IMR-90 (cell line): Measurements from ENCODE around the gene COL5A2. TPM values are rescaled to one million over a fixed set of nuclear protein-coding genes. Genes with fewer than 3 reads are reported as not detected.
A peak's percentile ranks its signal among the peaks of the same experiment; 100 is the strongest.

Experiments
- ATAC-seq: fragments of 200-7000 bp; cut with Tn5 transposase; 2 replicates; pipeline ENCODE4 v1.9.1; 2020; ENCODE audit warnings: low read depth, mild to moderate bottlenecking, moderate library complexity
- BruUV-seq: library from RNA; stranded (reverse); fragments of 400-500 nt; replicated peaks from 2 replicates; lab custom pipeline; 2021; lab: Mats Ljungman, UMichigan
- CTCF ChIA-PET: fragments of 300-600 bp; formaldehyde crosslinking; extraction: SDS; loops from one replicate; lab custom pipeline; 2021; ENCODE audit warnings: antibody characterized with exemption; lab: Yijun Ruan, JAX
- POLR2A ChIA-PET: fragments of 300-600 bp; sonication (Branson Sonifier 250); formaldehyde crosslinking; loops from one replicate; lab custom pipeline; 2022; ENCODE audit warnings: antibody characterized with exemption; ENCODE audit not compliant: unreplicated experiment; lab: Charles Lee
- DNase-seq: peaks from one replicate; pipeline ENCODE4 v3.0.0; 2013
- H2AFZ ChIP-seq: replicated peaks from 2 replicates; pipeline ENCODE3; 2013; ENCODE audit warnings: low read length, mild to moderate bottlenecking; ENCODE audit not compliant: poor library complexity
- H2AK5ac ChIP-seq: 2 replicates; pipeline ENCODE4 v1.6.1; 2013; ENCODE audit warnings: low read depth, low read length, inconsistent platforms
- H2AK9ac ChIP-seq: replicated peaks from 2 replicates; pipeline ENCODE3; 2013; ENCODE audit warnings: mild to moderate bottlenecking, low read depth, low read length, moderate library complexity; ENCODE audit not compliant: poor library complexity
- H2BK120ac ChIP-seq: 2 replicates; pipeline ENCODE4 v1.6.1; 2013; ENCODE audit warnings: low read depth, low read length, inconsistent platforms
- H2BK15ac ChIP-seq: 3 replicates; pipeline ENCODE4 v1.6.1; 2013; ENCODE audit warnings: low read depth, low read length, inconsistent platforms
- H2BK20ac ChIP-seq: 2 replicates; pipeline ENCODE4 v1.6.1; 2013; ENCODE audit warnings: low read depth, mild to moderate bottlenecking, inconsistent platforms, low read length, moderate library complexity
- H2BK5ac ChIP-seq: 2 replicates; pipeline ENCODE4 v1.6.1; 2013; ENCODE audit warnings: mild to moderate bottlenecking, low read depth, low read length, inconsistent platforms; ENCODE audit not compliant: poor library complexity, severe bottlenecking
- H3K14ac ChIP-seq: replicated peaks from 2 replicates; pipeline ENCODE4 v1.6.1; 2013; ENCODE audit warnings: low read depth, low read length, inconsistent platforms
- H3K18ac ChIP-seq: 2 replicates; pipeline ENCODE4 v1.6.1; 2013; ENCODE audit warnings: low read depth, low read length, control low read depth
- H3K23ac ChIP-seq: 2 replicates; pipeline ENCODE4 v1.6.1; 2013; ENCODE audit warnings: low read depth, low read length, inconsistent platforms
- H3K27ac ChIP-seq: 2 replicates; pipeline ENCODE4 v1.5.1; 2013; ENCODE audit warnings: mild to moderate bottlenecking, control low read depth, low read length; ENCODE audit not compliant: insufficient read depth
- H3K27me3 ChIP-seq: 2 replicates; pipeline ENCODE4 v1.6.1; 2013; ENCODE audit warnings: low read length; ENCODE audit not compliant: control insufficient read depth, insufficient read depth
- H3K36me3 ChIP-seq: 2 replicates; pipeline ENCODE4 v1.6.1; 2013; ENCODE audit warnings: low read length, mixed read lengths; ENCODE audit not compliant: control insufficient read depth, insufficient read depth
- H3K4ac ChIP-seq: 2 replicates; pipeline ENCODE4 v1.6.1; 2013; ENCODE audit warnings: low read depth, low read length, inconsistent platforms
- H3K4me1 ChIP-seq: 2 replicates; pipeline ENCODE4 v1.6.1; 2013; ENCODE audit warnings: low read length, mixed read lengths; ENCODE audit not compliant: control insufficient read depth, insufficient read depth
- H3K4me2 ChIP-seq: 2 replicates; pipeline ENCODE4 v1.6.1; 2013; ENCODE audit warnings: low read depth, mild to moderate bottlenecking, control low read depth, low read length, moderate library complexity
- H3K4me3 ChIP-seq: 2 replicates; pipeline ENCODE4 v1.5.1; 2013; ENCODE audit warnings: low read depth, mild to moderate bottlenecking, control low read depth, low read length, moderate library complexity; ENCODE audit not compliant: insufficient read depth
- H3K56ac ChIP-seq: 2 replicates; pipeline ENCODE4 v1.6.1; 2013; ENCODE audit warnings: low read length, inconsistent platforms; ENCODE audit not compliant: insufficient read depth; ENCODE audit errors: extremely low read depth
- H3K79me1 ChIP-seq, 2 experiments: 2 replicates each; pipeline ENCODE4 v1.6.1; 2013; ENCODE audit warnings: low read length in 2 of 2, inconsistent platforms in 1 of 2, low read depth in 1 of 2
- H3K9ac ChIP-seq: 2 replicates; pipeline ENCODE4 v1.6.1; 2013; ENCODE audit warnings: low read depth, low read length, control low read depth
- H3K9me1 ChIP-seq: 2 replicates; pipeline ENCODE4 v1.6.1; 2013; ENCODE audit warnings: low read length, inconsistent platforms; ENCODE audit not compliant: insufficient read depth
- H3K9me3 ChIP-seq: 2 replicates; pipeline ENCODE4 v1.6.1; 2013; ENCODE audit warnings: low read length; ENCODE audit not compliant: control insufficient read depth, insufficient read depth
- H4K20me1 ChIP-seq: 2 replicates; pipeline ENCODE4 v1.6.1; 2013; ENCODE audit warnings: low read length, inconsistent platforms; ENCODE audit not compliant: insufficient read depth
- H4K5ac ChIP-seq: 2 replicates; pipeline ENCODE4 v1.6.1; 2013; ENCODE audit warnings: mild to moderate bottlenecking, low read depth, low read length, control low read depth
- H4K8ac ChIP-seq, 2 experiments: 2 replicates each; pipeline ENCODE4 v1.6.1; 2013; ENCODE audit warnings: low read depth in 2 of 2, low read length in 2 of 2, control low read depth in 1 of 2, inconsistent platforms in 1 of 2
- H4K91ac ChIP-seq: 2 replicates; pipeline ENCODE4 v1.6.1; 2013; ENCODE audit warnings: low read depth, low read length, inconsistent platforms; ENCODE audit not compliant: insufficient read depth
- BHLHE40 ChIP-seq: fragments of 150-350 bp; IDR thresholded peaks from 2 replicates; pipeline ENCODE4 v1.6.1; 2016; ENCODE audit warnings: mild to moderate bottlenecking, low read depth, low read length
- CEBPB ChIP-seq: IDR thresholded peaks from 2 replicates; pipeline ENCODE4 v1.6.1; 2012; ENCODE audit warnings: low read depth, low read length, improper control_type of control experiment
- CHD1 ChIP-seq: IDR thresholded peaks from 2 replicates; pipeline ENCODE4 v1.6.1; 2012; ENCODE audit warnings: low read depth, low read length, improper control_type of control experiment
- CTCF ChIP-seq: conservative IDR thresholded peaks from 2 replicates; pipeline ENCODE4 v1.5.1; 2012; ENCODE audit warnings: mild to moderate bottlenecking, low read depth, low read length, improper control_type of control experiment
- ELK1 ChIP-seq: fragments of 150-350 bp; IDR thresholded peaks from 2 replicates; pipeline ENCODE4 v1.6.1; 2016; ENCODE audit warnings: low read depth, mild to moderate bottlenecking, low read length, moderate library complexity, borderline replicate concordance
- FOS ChIP-seq: fragments of 150-350 bp; IDR thresholded peaks from 2 replicates; pipeline ENCODE4 v1.6.1; 2016; ENCODE audit warnings: low read depth, low read length
- MAFK ChIP-seq: IDR thresholded peaks from 2 replicates; pipeline ENCODE4 v1.6.1; 2012; ENCODE audit warnings: low read depth, low read length, improper control_type of control experiment
- MAZ ChIP-seq: IDR thresholded peaks from 2 replicates; pipeline ENCODE4 v1.6.1; 2012; ENCODE audit warnings: low read depth, mild to moderate bottlenecking, low read length, improper control_type of control experiment, moderate library complexity, borderline replicate concordance
- MXI1 ChIP-seq: IDR thresholded peaks from 2 replicates; pipeline ENCODE4 v1.6.1; 2012; ENCODE audit warnings: low read depth, mild to moderate bottlenecking, low read length, moderate library complexity, borderline replicate concordance
- NFE2L2 ChIP-seq: fragments of 150-350 bp; IDR thresholded peaks from 2 replicates; pipeline ENCODE4 v1.6.1; 2016; ENCODE audit warnings: low read depth, mild to moderate bottlenecking, low read length
- POLR2A ChIP-seq: IDR thresholded peaks from 2 replicates; pipeline ENCODE4 v1.6.1; 2012; ENCODE audit warnings: mild to moderate bottlenecking, low read depth, low read length
- RAD21 ChIP-seq: IDR thresholded peaks from 2 replicates; pipeline ENCODE4 v1.6.1; 2012; ENCODE audit warnings: low read length, improper control_type of control experiment
- RCOR1 ChIP-seq: IDR thresholded peaks from 2 replicates; pipeline ENCODE4 v1.6.1; 2012; ENCODE audit warnings: mild to moderate bottlenecking, low read length, improper control_type of control experiment; ENCODE audit not compliant: insufficient replicate concordance
- RFX5 ChIP-seq: IDR thresholded peaks from 2 replicates; pipeline ENCODE4 v1.8.0; 2012; ENCODE audit warnings: low read depth, mild to moderate bottlenecking, low read length, moderate library complexity
- SMC3 ChIP-seq: fragments of 150-350 bp; IDR thresholded peaks from 2 replicates; pipeline ENCODE4 v1.6.1; 2016; ENCODE audit warnings: low read depth, mild to moderate bottlenecking, antibody characterized with exemption, low read length, moderate library complexity
- USF2 ChIP-seq: fragments of 150-350 bp; IDR thresholded peaks from 2 replicates; pipeline ENCODE4 v1.6.1; 2017; ENCODE audit warnings: mild to moderate bottlenecking, antibody characterized with exemption, low read length, low read depth
- WGBS, 2 experiments: methylation state at CpG; one replicate each; pipeline versions ENCODE4 v1.1.5 to v1.1.7; 2013; ENCODE audit warnings: missing lambda C conversion rate in 2 of 2; ENCODE audit not compliant: insufficient read length in 1 of 2; ENCODE audit errors: extremely low coverage in 2 of 2; 5-methylcytosine and 5-hydroxymethylcytosine counted together
- dilution Hi-C: fragments of 300-500 bp; cut with HindIII; formaldehyde crosslinking; loops from one replicate; pipeline ENCODE4 v1.14.3; 2018; ENCODE audit warnings: low sequenced_read_pairs; ENCODE audit not compliant: unreplicated experiment
- in situ Hi-C: fragments of 300-500 bp; cut with MboI; formaldehyde crosslinking; loops from 3 replicates; pipeline ENCODE4 v1.14.3; 2019; ENCODE audit warnings: low sequenced_read_pairs, inconsistent platforms, mixed read lengths
- intact Hi-C: fragments of 100-400 bp; cut with micrococcal nuclease; formaldehyde crosslinking; loops from 2 replicates; pipeline ENCODE4 v1.10.0; 2022
- polyA plus RNA-seq, 3 experiments: library from polyadenylated mRNA; depleted of rRNA; stranded (reverse); fragments of >200 nt; gene quantifications; 2 replicates each; pipeline ENCODE4 v1.2.3, GENCODE V29; 2012; ENCODE audit warnings: low replicate concordance in 1 of 3
- total RNA-seq: library from RNA; depleted of rRNA; stranded (reverse); fragments of >200 nt; gene quantifications from 2 replicates; pipeline ENCODE4 v1.2.3, GENCODE V29; 2012

Gene COL5A2
- total and polyA plus RNA-seq, 2 of the 4 experiments (the other 2 are of a cell fraction): 181 to 257 TPM

GRCh38 chr2:189218236-189218635 lies 38.7 kb upstream of the COL5A2 start:
- Histone ChIP-seq H3K4ac (no peak overlapping the region; the same call in 1 of the 2 replicates), H2BK15ac (peak overlapping the region; percentile 40; the same call in 2 of the 3 replicates), H4K5ac (no peak overlapping the region), H4K20me1 (no peaks in the 10 kb centered on the region), H3K56ac (no peak overlapping the region; the same call in 1 of the 2 replicates), H3K36me3 (no peaks in the 10 kb centered on the region), H2AFZ (no peak overlapping the region), H3K9ac (no peak overlapping the region), H3K9me3 (no peaks in the 10 kb centered on the region), H3K79me1 (0 out of 4 replicates have a peak, but pooled peaks cover 0 to 3% of the 10 kb centered on the region in 2 experiments), H3K4me1 (peaks cover 8% of the 10 kb centered on the region), H2BK120ac (peak overlapping the region; percentile 90), H3K18ac (peak overlapping the region; percentile 3; the same call in 1 of the 2 replicates), H3K14ac (peak overlapping the region; percentile 49; the same call in 1 of the 2 replicates), H3K4me3 (no peak overlapping the region), H4K91ac (no peak overlapping the region), H4K8ac (peak overlapping the region; percentile 66 to 74; a peak in 3 of 4 replicates), H2AK9ac (no peak overlapping the region), H2AK5ac (no peak overlapping the region), H3K23ac (peak overlapping the region; percentile 13; the same call in 1 of the 2 replicates), H2BK5ac (peak overlapping the region; percentile 84), H3K4me2 (no peak overlapping the region), H3K27ac (no peak overlapping the region), H3K27me3 (no peaks in the 10 kb centered on the region), H2BK20ac (no peak overlapping the region), H3K9me1 (peaks cover 5% of the 10 kb centered on the region; the same call in 1 of the 2 replicates)
- ChIA-PET CTCF (no interaction called here), POLR2A (interaction anchor here (0.6 kb wide), 1 partner anchor 696 kb away, joined by 7 read pairs; no protein-coding TSS in a partner anchor)
- intact Hi-C loops: no loop called here
- TF ChIP-seq CEBPB: no peak
- TF ChIP-seq RCOR1: no peak
- TF ChIP-seq MXI1: no peak
- no peak for TF ChIP-seq CTCF
- no peak for TF ChIP-seq CHD1
- no peak for TF ChIP-seq NFE2L2
- no peak for TF ChIP-seq FOS
- no peak for TF ChIP-seq POLR2A
- no peak for TF ChIP-seq RFX5
- TF ChIP-seq SMC3: no peak
- TF ChIP-seq MAZ: no peak
- no peak for TF ChIP-seq RAD21
- no peak for TF ChIP-seq ELK1
- no peak for TF ChIP-seq USF2
- no peak for TF ChIP-seq BHLHE40
- no peak for TF ChIP-seq MAFK
- ATAC-seq: peak; percentile 10; the same call in 1 of the 2 replicates
- in situ Hi-C loops: no loop called here
- no CpG with 5 or more reads among the region's 2 CpGs for WGBS, 2 experiments
- dilution Hi-C loops: no loop called here
- BruUV-seq: no TSS peak
- DNase-seq: no peak
